Stimulated activated CD4-positive, alpha-beta T cell treated with anti-CD3 and anti-CD28 coated beads, Interleukin-4, amount 100 ng/mL, for 48 hours (primary cell): ENCODE data around the gene SPIRE2.
A peak's percentile ranks its signal among the peaks of the same experiment; 100 is the strongest.
"Not testable (repeated sequence)": the region's sequence is repeated elsewhere in the genome, so short reads cannot be mapped to it uniquely, and the experiment has no call there.

ENCODE experiments used
- DNase-seq, 2 donors: peaks; one replicate each; pipeline ENCODE4 v3.0.0-alpha.2; 2020; ENCODE audit warnings: low read depth in 2 of 2

The SPIRE2 gene, protein sequence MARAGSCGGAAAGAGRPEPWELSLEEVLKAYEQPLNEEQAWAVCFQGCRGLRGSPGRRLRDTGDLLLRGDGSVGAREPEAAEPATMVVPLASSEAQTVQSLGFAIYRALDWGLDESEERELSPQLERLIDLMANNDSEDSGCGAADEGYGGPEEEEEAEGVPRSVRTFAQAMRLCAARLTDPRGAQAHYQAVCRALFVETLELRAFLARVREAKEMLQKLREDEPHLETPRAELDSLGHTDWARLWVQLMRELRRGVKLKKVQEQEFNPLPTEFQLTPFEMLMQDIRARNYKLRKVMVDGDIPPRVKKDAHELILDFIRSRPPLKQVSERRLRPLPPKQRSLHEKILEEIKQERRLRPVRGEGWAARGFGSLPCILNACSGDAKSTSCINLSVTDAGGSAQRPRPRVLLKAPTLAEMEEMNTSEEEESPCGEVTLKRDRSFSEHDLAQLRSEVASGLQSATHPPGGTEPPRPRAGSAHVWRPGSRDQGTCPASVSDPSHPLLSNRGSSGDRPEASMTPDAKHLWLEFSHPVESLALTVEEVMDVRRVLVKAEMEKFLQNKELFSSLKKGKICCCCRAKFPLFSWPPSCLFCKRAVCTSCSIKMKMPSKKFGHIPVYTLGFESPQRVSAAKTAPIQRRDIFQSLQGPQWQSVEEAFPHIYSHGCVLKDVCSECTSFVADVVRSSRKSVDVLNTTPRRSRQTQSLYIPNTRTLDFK

GRCh38 chr16:89828199-89828869 is at the start of gene SPIRE2:
Gene SPIRE2, plus strand, starts transcription at chr16:89828475. Its CDS starts 76 bp downstream, at chr16:89828551.
- DNase-seq: peak; percentile 53 to 55

GRCh38 chr16:89779231-89779908 is 48.9 kb upstream of the SPIRE2 start:
- DNase-seq: no peak

DNA sequence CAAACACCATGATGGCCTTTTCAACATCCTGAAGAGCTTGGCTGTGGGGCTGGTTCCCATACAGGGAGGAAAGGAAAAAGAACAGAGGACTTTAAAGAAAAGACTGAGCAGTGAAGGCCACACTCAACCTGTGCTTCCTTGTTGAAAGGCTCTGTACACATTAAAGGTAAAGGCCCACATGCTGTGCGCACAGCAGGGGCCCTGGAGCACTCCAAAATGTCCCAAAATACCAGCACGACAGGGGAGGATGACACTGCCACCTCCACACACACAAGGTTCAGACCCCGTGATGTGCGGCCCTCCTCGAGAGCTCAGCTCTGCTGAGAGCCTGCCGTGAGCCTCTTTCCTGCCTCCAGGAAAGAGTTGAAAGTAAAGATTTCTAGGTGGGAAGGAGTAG is 48.4 kb upstream of the SPIRE2 start:
- no peak for DNase-seq

GRCh38 chr16:89782489-89782888 is 45.8 kb upstream of the SPIRE2 start:
- DNase-seq: no peak

DNA sequence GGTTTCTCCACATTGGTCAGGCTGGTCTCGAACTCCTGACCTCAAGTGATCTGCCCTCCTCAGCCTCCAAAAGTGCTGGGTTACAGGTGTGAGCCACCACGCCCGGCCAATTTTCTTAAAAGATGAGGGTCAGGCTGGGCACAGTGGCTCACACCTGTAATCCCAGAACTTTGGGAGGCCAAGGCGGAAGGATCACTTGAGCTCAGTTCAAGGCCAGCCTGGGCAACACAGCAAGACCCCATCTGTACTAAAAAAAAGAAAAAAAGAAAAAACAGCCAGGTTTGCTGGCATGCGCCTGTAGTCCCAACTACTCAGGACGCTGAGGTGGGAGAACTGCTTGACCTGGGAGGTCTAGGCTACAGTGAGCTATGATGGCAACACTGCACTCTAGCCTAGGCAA is 44.3 kb upstream of the SPIRE2 start:
- not testable (repeated sequence) for DNase-seq

DNA sequence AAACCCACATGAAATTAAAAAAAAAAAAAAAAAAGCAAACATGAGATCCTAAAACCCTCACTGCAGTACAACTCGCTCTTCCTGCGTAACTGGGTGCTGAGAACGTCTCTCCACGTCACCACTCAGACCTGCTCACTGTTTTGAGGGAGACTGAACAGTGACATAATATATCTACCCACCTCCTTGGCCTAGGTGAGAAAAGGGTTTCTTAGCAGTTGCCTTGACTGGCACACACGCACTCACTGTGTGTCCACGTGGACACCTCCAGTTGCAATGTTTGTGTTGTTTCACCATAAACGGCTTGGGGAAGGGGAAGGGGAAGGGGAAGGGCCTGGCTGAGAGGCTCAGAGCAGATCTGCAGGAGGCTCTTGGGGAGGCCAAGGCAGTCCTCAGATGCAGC is 43.9 kb upstream of the SPIRE2 start:
- DNase-seq: no peak

DNA sequence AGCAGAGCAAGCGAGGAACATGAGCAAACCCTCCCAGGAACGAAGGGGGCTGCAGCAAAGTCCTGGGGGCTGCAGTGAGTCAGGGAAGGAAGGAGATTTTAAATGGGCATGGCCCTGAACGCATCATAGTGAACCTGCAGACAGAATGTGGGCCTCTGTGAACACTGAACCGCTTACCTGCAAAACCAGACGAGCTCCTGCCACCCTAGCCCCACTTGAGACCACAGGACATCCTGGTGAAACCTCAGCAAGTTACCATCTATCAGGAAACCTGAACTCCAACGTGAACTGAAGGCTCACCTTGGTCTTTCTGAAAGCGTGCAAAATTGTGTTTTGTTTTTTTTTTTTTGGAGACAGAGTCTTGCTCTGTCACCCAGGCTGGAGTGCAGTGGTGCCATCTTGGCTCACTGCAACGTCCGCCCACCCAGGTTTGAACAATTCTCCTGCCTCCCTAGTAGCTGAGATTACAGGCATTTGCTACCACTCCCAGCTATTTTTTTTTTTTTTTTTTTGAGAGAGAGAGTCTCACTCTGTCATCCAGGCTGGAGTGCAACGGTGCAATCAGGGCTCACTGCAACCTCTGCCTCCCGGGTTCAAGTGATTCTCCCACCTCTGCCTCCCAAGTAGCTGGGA is 42.6 kb upstream of the SPIRE2 start:
- no peak for DNase-seq

GRCh38 chr16:89786474-89787364 is 41.6 kb upstream of the SPIRE2 start:
- DNase-seq: no peak

DNA sequence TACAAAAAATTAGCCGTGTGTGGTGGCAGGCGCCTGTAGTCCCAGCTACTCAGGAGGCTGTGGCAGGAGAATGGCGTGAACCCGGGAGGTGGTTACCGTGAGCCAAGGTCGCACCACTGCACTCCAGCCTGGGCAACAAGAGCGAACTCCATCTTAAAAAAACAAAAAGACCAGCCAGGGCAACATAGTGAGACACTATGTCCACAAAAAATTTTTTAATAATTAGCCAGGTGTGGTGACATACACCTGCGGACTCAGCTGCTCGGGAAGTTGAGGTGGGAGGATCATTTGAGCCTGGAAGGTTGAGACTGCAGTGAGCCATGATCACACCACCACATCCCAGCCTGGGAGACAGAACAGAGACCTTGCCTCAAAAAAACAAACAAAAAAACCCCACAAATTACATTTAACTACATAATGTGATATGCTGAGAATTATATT is 40.9 kb upstream of the SPIRE2 start:
- no peak for DNase-seq

- no peak for DNase-seq
These were observed 36.8 kb upstream of the SPIRE2 start for GRCh38 chr16:89791278-89791995.

- DNase-seq: peak; percentile 22 to 30
These were observed 35.2 kb upstream of the SPIRE2 start for GRCh38 chr16:89793092-89793491.

DNA sequence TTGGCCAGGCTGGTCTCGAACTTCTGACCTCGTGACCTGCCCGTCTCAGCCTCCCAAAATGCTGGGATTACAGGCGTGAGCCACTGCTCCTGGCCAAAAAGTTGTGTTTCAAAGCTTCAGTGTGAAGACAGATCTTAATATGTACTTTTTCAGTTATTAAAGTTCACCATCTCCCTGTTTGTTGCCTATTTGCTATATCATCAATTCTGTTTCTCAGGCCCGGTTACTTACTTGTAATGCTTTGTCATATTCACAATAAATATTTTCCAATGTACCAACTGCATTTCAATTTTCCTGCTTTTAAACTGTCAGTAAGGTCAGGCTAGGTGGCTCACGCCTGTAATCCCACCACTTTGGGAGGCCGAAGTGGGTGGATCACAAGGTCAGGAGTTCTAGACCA is 34.3 kb upstream of the SPIRE2 start:
- DNase-seq: no peak

- DNase-seq: no peak
These were observed 32.6 kb upstream of the SPIRE2 start for GRCh38 chr16:89795676-89796075.

DNA sequence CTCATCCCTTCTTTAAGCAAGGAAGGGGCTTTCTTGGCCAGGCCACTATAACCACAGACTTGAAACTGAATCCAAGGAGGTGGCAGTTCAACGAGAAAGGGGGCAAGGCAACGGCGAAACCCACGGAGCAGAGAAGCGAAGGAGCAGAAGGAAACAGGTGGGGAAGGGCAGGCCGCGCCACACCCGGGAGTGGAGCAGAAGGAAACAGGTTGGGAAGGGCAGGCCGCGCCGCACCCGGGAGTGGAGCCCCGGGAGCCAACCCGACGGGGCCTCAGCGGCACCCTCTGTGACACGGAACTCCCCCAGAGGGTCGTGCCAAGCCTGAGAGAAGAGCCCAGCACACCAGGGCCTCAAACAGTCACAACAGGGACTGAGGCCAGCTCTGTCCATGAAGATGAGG is 32.2 kb upstream of the SPIRE2 start:
- DNase-seq: no peak

DNA sequence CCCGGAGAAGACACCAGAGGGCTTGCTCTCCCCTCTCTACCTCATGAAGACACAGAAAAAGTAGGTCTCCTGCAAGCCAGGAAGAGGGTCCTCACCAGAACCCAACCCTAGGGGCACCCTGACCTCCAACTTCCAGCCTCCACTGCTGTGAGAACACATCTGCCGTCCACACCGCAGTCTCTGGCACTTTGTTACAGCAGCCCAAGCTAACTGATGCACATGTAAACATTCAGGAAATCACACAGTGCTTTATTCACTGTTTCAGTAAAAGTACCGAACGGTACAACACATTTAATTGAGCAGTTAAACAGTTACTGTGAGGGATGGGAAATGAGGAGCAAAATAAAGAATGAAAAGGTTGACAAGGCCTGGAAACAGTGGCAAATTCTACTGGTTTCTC is 30.1 kb upstream of the SPIRE2 start:
- DNase-seq: no peak

DNA sequence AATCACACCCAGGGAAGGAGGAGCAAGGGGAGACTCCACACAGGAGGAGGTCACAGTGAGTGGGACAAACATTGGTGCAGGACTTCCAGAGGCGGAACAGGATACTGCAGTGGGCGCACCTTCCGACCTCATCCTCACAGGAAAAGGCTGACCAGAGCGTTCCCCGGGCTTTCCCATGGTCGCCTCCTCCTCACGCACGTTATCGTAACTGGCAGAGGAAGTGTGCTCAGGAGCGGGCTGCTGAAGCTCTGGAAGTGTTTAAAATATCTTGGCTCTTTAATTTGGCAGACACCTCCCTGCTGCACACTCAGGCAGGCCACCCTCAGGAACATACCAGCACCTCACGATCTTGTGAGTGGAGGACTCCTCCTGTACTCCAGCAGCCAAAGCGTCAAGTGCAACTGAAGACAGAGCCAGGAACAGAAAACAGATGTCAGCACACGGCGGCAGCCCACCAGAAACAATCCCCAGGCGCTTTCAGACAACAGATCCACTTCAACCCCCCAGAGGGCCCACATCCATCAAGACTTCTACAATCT is 29.4 kb upstream of the SPIRE2 start:
- no peak for DNase-seq

- no peak for DNase-seq
These were observed 26.5 kb upstream of the SPIRE2 start for GRCh38 chr16:89801800-89802199.

DNA sequence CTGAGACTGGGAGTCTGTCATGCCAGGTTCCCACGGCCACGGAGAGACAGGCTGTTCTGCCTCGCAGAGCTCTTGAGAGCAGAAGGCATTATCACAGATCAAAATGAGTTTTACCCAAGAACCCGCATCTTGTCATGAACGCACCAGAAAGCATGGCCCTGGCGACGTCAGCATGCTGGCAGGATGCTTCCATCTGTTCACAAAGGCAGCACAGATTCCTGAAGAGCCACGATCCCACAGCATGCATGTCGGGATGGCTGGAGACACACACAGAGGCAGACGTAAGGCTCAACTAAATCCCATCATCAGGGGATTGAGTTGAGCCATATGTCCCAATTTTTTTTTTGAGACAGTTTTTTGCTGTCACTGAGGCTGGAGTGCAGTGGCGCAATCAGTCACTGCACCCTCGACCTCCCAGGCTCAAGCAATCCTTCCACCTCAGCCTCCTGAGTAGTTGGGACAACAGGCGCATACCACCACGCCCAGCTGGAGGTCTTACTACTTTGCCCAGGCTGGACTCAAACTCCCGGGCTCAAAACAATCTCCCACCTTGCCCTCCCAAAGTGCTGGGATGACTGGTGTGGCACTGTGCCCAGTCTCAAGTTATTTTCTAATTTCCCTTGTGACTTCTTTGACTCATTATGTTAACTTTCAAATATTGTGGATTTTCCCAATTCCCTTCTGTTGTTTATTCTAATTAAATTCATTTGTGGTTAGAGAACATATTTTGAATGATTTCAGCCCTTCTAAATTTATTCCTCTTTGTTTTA is 23.0 kb upstream of the SPIRE2 start:
- no peak for DNase-seq
